ENCODE measurements around the gene PPIP5K2.

DNA sequence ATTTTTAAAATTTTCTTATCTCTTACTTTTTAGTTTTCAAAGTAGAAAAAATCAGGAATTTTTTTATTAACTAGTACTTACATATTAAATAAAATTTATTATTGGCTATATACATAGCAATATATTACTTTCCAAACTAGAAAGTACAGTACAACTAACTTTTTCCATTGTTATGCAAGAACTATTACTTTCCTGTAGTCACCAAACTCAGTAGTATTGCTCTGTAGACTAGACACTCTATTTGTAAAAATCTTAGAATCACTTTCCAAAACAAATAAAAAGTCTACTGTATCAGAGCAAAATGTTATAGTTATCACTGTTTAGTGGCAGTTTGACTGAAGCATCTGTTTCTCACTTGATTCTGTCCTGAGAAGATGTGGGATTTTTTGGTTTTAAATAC lies 83.1 kb downstream of the PPIP5K2 start:
- TF ChIP-seq CTCF (IDR thresholded peaks at IDR 0.05) (no peak), POLR2A (IDR thresholded peaks at IDR 0.05) (no peak)
